Activated gamma-delta T cell (primary cell): ENCODE data around the gene ATP6V1C2.
A peak's percentile ranks its signal among the peaks of the same experiment; 100 is the strongest.
"Not testable (repeated sequence)": the region's sequence is repeated elsewhere in the genome, so short reads cannot be mapped to it uniquely, and the experiment has no call there.

Source experiments
- DNase-seq: peaks from one replicate; lab custom pipeline; 2025; lab: John Stamatoyannopoulos, UW

Gene ATP6V1C2

DNA sequence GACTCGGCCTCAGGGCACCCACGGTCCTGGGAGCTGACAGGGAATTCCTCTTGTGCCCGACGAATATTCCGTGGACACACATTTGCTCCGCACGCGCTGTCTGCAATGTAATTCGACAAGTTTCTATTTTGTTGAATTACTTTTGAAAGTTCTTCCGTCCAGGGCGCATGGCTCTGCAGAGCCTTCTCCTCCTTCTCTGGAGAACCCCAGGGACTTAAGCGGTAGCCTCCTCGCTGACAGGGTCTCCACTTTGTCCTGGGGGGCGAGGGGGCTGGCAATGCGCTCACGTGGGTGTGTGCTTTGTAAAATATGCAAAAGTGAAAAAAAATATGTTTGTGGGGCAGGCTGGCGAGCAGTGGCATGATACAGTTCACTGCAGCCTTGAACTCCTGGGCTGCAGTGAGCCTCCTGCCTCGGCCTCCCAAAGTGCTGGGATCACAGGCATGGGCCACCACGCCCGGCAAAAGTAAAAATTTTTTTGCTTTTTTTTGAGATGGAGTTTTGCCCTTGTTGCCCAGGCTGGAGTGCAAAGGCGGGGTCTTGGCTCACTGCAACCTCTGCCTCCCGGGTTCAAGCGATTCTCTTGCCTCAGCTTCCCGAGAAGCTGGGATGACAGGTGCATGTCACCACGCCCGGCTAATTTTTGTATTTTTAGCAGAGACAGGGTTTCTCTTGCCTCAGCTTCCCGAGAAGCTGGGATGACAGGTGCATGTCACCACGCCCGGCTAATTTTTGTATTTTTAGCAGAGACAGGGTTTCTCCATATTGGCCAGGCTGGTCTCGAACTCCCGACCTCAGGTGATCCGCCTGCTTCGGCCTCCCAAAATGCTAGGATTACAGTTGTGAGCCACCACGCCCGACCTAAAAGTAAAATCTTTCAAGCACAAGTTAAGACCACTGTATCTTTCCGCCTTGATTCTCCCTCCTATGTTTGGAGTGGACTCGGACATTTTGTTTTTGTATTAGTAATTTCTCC is 92.0 kb downstream of the ATP6V1C2 start:
- DNase-seq = not testable (repeated sequence)

DNA sequence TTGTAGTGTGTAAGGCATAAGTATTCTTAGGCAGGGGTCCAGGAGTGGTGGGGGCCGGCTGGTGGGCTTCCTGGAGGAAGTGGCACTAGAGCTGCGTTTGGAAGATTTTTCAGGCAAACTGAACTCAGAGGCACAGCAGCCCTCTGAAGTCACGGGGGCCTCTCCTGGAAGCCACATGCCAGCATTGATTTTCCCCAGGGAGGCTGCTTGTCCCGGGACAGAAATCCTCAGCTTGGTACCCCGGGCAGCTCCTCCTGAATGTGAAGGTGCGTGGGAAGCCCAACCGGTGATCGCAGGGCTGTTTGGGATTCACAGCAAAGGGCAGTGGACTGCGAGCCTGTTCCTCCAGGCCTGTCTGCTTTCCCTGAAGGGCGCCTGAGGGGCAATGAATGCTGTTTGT is 92.7 kb downstream of the ATP6V1C2 start:
- DNase-seq = no peak

DNA sequence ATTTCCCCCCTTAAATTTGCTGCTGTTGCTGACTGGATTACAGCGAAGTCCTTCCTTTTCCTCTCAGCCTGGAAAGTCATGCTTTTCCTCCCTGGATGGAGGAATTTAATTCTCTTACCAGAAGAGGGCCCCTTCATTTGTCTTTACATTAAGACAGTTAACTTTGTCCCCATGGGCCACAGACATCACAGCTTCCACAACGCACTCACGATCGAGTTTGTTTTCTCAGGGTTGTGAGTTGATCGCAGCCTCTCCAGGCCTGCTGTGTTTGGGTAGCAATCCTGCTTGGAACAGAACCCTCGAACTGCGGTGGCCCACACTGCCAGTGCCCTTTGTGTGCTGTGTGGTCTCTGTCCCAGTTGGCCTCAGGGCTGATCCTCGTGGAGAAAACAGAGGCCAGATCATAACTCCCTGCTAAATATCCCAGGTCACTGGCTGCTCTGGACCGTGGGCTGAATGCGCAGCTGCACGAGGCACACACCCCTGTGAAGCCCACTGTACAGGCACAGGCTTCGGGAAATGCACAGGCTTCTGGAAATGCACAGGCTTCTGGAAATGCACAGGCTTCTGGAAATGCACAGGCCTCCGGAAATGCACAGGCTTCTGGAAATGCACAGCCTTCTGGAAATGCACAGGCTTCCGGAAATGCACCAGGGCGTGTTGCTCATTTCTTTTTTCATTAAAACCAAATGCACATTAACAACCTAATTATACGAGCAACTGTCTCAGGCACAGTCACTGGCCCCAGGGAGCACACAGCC is 93.3 kb downstream of the ATP6V1C2 start:
- no peak for DNase-seq

DNA sequence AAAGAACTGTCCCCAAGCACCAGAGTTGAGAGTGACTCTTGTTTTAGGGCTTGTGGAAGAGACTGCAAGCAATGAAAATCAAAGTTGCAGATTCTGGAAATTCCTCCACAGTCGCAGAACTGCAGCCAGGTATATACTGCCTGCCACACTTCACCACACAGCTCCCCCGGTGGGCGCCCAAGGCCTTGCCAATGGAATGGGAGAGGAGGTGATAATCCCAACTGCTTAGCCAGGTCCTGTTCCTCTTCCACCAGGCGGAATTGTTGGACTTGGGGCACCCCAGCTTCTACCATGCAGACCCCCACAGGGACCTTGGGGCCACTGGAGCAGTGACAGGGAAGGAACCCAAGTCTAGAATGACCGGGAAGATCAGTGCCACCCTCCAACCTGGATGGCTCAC is 96.0 kb downstream of the ATP6V1C2 start:
- no peak for DNase-seq

DNA sequence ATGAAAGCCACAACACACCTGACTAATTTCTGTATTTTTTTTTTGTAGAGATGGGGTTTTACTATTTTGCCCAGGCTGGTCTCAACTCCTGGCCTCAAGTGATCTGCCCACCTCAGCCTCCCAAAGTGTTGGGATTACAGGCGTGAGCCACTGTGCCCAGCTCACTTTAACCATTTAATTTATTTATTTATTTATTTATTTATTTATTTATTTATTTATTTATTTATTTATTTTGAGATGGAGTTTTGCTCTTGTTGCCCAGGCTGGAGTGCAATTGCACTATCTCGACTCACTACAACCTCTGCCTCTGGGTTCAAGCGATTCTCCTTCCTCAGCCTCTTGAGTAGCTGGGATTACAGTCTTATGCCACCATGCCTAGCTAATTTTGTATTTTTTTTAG is 96.9 kb downstream of the ATP6V1C2 start:
- DNase-seq = not testable (repeated sequence)

DNA sequence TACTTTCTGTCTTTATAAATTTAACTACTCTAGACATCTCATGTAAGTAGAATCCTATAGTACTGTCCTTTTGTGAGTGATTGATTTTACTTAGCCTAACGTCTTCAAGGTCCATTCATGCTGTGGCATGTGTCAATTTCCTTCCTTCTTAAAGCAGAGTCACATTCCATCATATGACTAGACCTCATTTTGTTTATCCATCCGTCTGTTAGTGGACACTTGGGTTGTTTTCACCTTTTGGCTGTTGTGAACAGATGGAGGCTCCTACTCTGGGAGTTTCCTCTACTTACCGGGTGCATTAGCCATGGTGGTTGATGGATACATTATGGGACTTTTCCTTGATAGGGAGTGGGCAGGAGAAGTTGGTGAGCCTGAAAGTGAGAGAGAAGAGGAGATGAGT is 97.6 kb downstream of the ATP6V1C2 start:
- DNase-seq = no peak

DNA sequence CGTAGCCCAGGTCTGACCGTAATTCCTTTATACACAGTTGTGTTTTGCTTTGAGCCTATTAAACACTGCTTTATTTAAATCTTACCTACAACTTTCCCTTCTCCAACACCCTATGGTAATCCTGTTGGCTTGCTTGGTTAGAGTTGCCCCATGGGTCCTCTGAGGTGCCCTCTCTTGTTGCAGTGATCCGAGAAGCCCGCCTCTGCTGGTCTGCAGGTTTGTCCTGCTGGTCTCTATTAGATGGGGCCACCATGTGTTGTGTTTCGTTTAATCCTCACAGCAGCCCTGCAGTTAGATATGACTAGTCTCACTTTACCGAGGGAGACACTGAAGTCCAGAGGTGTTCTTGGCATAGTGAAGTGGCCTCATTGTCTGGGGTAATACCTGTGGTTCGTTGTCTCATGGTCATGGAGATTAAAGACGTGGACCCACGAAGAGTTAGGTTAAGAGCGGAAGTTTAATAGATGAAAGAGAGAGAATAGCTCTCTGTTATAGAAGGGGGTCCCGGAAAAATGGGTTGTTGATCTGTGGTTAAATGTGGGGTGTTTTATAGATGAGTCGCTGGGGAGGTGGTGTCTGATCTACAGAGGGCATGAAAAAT is 98.4 kb downstream of the ATP6V1C2 start:
- no peak for DNase-seq

DNA sequence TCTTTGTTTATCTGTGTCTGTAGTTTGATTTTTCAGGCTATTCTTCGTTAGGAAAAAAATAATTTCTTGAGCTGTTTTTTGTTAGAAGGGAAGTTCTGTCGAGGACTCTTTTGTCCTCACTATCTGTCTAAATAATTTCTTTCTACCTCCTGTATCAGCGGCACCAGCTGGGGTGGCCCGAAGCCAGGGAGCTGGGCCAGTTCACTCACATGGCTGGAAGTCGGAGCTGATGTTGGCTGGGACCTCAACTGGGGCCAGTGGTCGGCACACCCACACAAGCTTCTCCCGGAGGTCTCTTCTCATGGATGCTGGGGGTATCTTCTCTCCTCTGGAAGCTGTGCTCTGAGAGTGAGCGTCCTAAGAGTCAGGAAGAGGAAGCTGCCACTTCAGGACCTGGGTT is 99.1 kb downstream of the ATP6V1C2 start:
- DNase-seq = no peak

DNA sequence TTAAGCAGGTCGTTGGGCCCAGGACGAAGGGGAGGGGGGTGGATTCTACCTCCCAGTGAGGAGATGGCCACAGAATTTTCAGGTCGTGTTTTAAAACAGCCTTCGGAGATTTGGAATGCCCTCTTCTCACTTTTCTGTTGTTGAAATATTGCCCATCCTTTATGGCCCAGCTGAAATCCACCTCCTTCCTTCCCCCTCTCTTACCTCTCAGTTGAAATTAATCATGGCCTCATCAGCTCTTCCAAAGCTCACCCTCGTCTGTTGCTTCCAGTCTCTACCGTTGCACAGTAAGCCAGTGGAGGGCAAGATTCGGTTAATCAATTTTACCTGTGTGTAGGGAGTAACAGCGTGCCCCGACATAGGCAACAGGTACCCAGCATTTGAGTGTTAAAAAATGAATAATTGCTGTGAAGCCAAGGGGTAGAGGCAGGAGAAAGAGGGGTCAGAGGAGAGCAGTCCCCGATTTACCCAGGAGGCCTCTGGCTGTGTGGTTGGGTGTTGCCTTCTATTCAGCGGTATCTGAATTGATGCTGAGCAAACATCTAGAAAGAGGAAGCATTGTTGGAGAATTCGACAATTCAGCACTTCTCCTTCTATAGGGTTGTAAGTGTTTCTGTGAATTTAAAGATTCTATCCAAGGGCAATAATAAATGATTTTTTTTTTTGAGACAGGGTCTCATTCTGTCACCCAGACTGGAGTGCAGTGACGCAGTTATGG is 99.7 kb downstream of the ATP6V1C2 start:
- no peak for DNase-seq

DNA sequence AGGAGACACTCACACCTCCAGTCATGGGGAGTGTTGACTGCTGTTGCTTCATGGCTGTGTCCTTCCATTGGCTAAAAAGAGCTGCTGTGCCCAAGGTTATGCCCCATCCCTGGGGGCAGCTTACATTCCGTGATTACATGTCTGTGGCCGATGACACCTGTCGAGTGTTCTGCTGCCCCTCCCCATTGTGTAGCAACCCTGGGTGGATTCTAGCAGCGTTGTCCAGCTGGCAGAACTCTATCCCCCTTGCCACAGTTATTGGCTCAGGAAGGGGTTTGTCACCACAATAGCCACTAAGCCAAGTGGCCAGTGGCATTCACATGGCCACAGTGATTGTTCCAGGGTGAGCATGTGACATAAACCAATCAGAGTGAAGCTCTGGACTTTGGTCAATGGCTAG is 102.8 kb downstream of the ATP6V1C2 start:
- DNase-seq = no peak

DNA sequence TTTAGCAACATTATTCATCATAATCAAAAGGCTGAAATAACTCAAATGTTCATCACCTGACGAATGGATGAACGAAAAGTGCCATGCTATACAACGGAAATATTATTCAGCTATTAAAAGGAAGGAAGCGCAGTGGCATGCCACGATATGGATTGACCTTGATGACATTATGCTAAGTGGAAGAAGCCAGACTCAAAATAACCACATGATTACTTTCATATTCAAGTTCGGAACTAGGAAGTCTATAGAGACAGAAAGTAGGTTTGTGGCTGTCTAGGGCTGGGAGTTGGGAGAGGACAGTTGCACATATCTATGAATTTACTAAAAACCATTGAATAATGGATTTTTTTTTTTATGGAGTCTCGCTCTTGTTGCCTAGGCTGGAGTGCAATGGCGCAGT is 104.6 kb downstream of the ATP6V1C2 start:
- no peak for DNase-seq

DNA sequence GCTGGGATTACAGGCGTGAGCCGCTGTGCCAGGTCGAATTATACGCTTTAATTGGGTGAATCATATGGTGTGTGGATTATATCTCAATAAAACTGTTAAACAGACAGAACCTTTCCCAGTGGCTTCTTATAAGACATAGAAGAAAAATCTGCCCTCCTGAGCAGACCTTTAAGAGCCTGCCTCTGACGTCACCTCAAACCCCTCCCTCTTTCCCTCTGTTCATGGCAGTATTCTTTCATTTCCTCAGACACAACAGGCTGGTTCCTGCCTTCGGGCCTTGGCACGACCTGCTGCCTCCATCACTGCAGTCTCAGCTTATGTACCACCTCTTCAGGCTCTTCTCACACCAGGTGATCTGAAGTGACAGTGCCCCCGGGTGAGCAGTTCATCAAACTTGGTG is 105.2 kb downstream of the ATP6V1C2 start:
- no peak for DNase-seq

DNA sequence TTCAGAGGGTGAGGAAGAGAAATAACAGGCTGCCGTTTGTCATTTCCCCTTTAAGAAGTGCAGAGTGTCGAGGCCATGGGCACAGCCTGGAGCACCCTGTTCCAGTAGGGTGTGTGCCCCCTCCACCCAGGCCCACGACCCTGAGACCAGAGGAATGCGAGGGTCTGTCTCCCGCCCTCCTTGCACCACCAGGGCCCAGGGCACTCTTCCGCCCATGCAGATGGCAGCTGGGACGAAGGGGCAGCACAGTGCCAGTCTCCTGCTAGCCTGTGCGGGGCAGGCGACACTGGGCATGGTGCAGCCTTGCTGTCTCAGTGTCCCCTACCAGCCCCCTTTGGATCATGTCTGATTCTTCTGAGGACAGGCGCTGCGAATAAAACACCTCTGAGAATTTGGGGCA is 106.9 kb downstream of the ATP6V1C2 start:
- no peak for DNase-seq

DNA sequence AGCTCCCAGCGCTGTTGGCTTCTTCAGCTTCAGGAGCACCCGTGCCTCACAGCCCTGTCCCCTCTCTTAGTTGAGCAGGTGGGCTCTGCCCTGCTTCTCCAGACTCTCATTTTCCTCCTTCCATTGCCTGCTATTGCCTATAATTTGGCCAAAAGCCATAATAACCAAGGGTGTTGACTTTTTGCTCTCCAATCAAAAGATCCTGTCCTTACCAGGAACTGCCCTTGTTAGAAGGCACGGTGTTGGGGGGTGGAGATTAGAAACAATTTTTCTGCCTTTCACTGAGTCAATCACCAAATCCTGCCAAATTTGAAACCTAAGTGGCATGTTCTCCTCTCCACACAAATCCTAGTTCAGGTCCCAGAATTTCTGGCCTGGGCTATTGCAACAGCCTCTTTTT is 107.9 kb downstream of the ATP6V1C2 start:
- no peak for DNase-seq

DNA sequence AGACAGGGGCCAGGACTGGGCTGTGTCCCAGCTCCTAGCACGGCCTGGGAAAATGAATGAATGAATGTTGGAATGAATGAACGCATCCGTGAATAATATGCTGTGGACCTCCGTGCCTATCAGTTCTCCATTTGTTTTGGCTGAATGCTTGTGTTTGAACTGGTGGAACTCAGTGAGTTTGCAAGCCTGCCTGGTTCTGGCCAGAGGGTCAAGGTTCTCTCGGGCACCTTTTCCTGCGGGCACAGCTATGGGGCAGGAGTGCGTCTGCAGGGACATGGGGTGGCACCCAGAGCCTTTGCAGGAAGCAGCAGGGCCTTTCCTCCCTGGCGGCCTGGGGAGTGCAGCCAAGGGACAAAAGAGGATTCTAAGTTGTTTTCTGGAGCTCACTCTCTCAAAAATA is 108.8 kb downstream of the ATP6V1C2 start:
- DNase-seq = no peak

DNA sequence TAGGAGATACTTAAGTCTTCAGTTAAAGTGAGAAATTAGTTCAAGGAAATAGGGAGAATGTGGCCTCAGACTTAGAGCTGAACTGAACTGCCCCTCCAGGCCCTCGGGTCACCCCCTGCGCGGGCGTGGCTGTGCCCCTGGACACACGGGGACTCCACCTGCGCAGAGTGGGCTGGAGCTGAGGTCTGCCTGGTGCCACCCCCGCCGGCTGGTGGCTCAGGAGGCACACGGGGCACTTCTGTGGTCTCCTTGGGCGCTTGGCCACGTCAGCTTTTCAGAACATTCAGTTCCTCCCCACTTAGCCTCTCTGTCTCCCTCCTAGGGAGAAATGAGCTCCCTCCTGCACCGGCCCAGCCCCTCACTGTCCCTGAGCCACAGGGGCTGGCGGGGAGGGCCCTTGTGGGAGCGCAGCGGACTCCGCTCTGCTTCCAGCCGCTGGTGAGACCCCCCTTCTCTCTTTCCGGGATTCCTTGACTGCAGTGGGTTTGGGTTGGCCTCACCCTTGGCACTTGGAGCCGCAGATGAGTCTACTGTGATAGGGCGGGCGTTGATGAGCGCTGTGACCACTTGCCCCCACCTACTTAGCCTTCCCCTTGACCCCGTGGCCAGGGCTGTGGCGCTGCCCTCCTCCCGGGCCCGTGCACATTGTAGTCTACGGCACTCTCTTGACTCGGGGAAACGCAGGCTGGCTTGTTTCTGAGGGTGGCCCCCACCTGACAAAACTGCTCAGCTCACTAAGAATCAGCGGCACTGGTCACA is 109.4 kb downstream of the ATP6V1C2 start:
- DNase-seq = no peak

DNA sequence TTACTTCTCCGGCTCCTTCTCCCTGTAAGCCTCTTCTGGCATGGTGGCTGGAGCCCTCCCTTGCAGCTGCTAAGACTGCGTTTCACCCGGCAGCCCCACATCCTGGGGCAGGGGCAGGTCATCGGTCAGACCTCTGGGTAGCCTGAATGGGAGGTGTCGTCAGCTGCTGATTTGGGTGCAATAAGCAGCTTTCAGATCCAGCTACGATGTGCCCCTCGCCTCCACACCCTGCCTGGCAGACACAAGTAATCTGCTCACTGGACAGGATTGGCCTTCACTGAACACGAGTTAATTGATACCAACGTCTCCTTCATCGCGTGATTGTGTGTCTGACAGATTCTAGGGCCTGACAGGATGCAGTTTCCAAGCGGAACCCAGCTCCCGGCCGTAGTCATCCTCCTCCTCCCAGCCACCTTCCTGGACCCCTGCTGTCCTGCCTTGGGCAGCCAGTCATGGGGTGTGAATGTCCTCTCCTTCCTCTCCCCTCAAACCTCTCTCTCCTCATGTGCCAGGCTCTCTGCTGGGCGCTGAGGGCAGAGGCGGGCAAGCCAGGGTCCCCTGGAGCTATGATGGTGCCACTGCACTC is 110.1 kb downstream of the ATP6V1C2 start:
- no peak for DNase-seq

DNA sequence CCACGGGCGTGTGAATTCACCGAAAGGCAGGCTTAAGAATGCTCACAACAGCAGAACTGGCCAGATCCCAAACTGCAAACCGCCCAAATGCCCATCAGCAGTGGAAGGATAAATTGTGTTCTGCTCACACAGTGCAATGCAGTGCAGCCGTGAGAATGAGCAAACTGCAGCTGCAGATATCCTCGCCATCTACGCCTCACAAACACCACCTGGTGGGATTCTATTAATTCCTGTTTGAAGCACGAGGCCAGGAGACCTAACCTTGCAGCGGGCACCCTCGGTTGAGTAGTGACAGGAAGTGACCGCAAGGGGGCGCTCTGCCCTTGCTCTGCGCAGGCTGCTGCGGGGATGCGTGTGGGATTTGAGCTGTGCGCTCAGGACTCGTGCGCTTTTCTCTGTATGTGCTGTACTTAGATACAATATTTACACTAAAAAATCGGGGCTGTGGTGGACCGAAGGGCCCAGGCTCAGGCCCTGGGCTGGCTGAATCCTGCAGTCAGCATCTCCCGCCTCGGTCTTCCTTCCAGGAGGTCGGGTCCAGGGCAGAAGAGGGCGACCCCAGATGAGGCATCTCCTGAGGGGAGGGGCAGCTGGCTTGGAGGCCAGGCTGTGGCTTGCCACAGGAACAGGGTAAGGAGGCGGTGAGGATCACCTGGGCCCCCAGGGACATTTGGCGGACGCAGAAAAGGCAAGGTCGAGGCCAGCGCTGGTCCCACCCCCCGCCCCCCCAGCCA is 110.9 kb downstream of the ATP6V1C2 start:
- DNase-seq = peak; percentile 18

DNA sequence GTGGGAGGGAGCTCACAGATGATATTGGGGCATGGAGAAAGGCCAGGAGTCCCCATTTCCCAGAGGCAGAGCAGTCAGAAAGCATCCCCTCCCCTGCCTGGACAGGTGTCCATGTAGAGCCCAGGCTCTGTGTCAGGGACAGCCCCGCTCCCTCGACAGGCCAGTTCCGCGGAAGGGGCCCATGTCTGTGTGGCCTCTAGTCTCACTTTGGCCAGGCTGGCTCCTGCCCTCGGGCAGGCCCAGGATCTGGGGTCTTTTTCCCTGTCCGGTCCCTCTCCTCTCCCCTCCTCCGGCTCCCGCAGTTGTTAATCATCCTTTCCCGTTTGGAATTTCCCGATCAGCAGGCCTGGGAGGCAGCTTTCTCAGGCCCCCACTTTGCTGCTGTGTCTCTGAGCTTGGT is 111.6 kb downstream of the ATP6V1C2 start:
- no peak for DNase-seq

DNA sequence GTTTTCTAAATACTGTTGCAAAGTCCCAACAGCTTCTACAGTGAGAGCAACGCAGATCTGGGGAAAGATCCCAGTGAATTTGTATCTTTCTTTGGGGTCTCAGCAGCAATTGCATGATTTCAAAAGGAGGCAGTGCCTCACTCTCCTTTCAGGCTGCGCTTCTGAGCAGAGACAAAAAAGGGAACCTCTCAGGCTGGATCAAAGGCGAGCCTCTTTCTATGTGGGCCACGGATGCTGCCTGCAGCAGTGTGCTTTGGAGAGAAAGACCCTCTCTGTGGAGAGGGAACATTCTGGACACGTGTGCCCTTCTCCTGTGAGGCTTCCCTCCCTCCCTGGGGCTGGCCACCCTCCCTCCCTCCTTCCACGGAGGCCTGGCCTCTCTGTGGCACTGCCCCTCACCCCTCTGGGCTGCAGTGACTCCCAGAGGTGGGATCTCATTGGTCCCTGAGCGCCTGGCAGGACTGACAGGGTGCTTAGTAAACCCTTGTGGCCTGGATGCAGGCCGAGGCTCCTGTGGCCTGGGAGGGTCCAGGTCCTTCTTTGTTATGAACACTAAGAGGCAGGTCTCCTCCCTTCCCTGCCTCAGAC is 112.7 kb downstream of the ATP6V1C2 start:
- DNase-seq = no peak
